Esophagus squamous epithelium (tissue), 5 donors: Measurements from ENCODE around the gene SALL2. TPM values are rescaled to one million over a fixed set of nuclear protein-coding genes. Genes with fewer than 3 reads are reported as not detected.

ENCODE experiments used
- DNase-seq: peaks from one replicate; lab custom pipeline; 2025; lab: John Stamatoyannopoulos, UW
- H3K27ac ChIP-seq, 4 donors: fragments of 200-600 bp; sonication (generic); one replicate each; pipeline ENCODE4 v1.5.1; 2016 to 2019; ENCODE audit warnings: mild to moderate bottlenecking in 1 of 4
- H3K27me3 ChIP-seq, 4 donors: fragments of 200-600 bp; sonication (generic); 1 replicate in 3 of 4; 2 replicates in 1 of 4; pipeline versions ENCODE4 v1.5.1 to v1.6.0; 2017 to 2021; ENCODE audit warnings: antibody characterized with exemption in 1 of 4
- H3K36me3 ChIP-seq, 3 donors: fragments of 200-600 bp; sonication (generic); one replicate each; pipeline ENCODE4 v1.5.1; 2016 to 2019
- H3K4me1 ChIP-seq, 3 donors: fragments of 200-600 bp; sonication (generic); one replicate each; pipeline ENCODE4 v1.5.1; 2017 to 2019
- H3K4me3 ChIP-seq, 4 donors: fragments of 200-600 bp; sonication (generic); 1 replicate in 3 of 4; 2 replicates in 1 of 4; pipeline ENCODE4 v1.5.1; 2016 to 2019; ENCODE audit warnings: mild to moderate bottlenecking in 2 of 4, moderate library complexity in 1 of 4
- H3K9me3 ChIP-seq, 3 donors: fragments of 200-600 bp; sonication (generic); one replicate each; pipeline ENCODE4 v1.5.1; 2016 to 2019
- CTCF ChIP-seq, 6 experiments: fragments of 450-650 bp in 4 of 6; fragments of 200-600 bp in 2 of 6; sonication (generic) in 2 of 6; IDR thresholded peaks; one replicate each; pipeline ENCODE4 v1.5.1; 2016 to 2019; ENCODE audit warnings: antibody characterized with exemption in 6 of 6, mild to moderate bottlenecking in 4 of 6, moderate library complexity in 4 of 6
- POLR2A ChIP-seq, 4 donors: fragments of 450-650 bp; IDR thresholded peaks; one replicate each; pipeline ENCODE4 v1.6.1; 2017; ENCODE audit warnings: antibody characterized with exemption in 4 of 4, mild to moderate bottlenecking in 4 of 4, moderate library complexity in 3 of 4
- WGBS, 2 donors: methylation state at CpG; one replicate each; pipeline ENCODE4 v1.1.5; 2018; 5-methylcytosine and 5-hydroxymethylcytosine counted together
- intact Hi-C: fragments of 100-400 bp; cut with DNase I; formaldehyde crosslinking; loops from one replicate; pipeline ENCODE4 v1.15.0; 2022
- total RNA-seq, 4 donors: library from RNA; depleted of rRNA; stranded (reverse); fragments of >200 nt; gene quantifications; one replicate each; pipeline ENCODE4 v1.1.0, GENCODE V29; 2016
- donor health status: DM: yes; HTN: yes; CAD: no.

Gene SALL2
- total RNA-seq, 4 donors from 2014 or later: 0.83 to 5.1 (median 1.9) TPM

- intact Hi-C loops: no loop called here
- 0% methylated on average over 21 to 46 of the region's 53 CpGs for WGBS, 2 donors
- peaks cover 0 to 31% (median 0%) of the 10 kb centered on the region in 3 donors for H3K36me3 ChIP-seq
- peak within 1 kb of the TSS; percentile 55 to 93 (median 88) for H3K4me3 ChIP-seq
- H3K9me3 ChIP-seq: no peaks in the 10 kb centered on the region
- peak within 1 kb of the TSS; percentile 77 to 91 (median 88) for H3K27ac ChIP-seq
- H3K4me1 ChIP-seq: peaks cover 13 to 38% (median 17%) of the 10 kb centered on the region in 3 donors
- peak; percentile 91 for DNase-seq
- peak in 1 of 4 donors; percentile 12 for TF ChIP-seq POLR2A (IDR thresholded peaks at IDR 0.05)
- no peak for TF ChIP-seq CTCF (IDR thresholded peaks at IDR 0.05)
- H3K27me3 ChIP-seq: no peaks in the 10 kb centered on the region
Measured at GRCh38 chr14:21510735-21511657, 15.2 kb downstream of the SALL2 start, which contains the start of gene METTL3. TSS of gene METTL3 (minus strand) at chr14:21511340. CDS start at chr14:21511223, 117 bp downstream.

- intact Hi-C loops: no loop called here
- TF ChIP-seq CTCF (IDR thresholded peaks at IDR 0.05): no peak
- Histone ChIP-seq H3K27me3 (no peaks in the 10 kb centered on the region), H3K9me3 (no peaks in the 10 kb centered on the region), H3K27ac (no peak overlapping the region), H3K36me3 (peaks cover 0 to 31% (median 0%) of the 10 kb centered on the region in 3 donors), H3K4me1 (peaks cover 13 to 38% (median 17%) of the 10 kb centered on the region in 3 donors), H3K4me3 (peak overlapping the region in 3 of 4 donors; percentile 86 to 93 (median 90))
- WGBS, 2 donors: 69 to 80% methylated on average over 6 of the region's 6 CpGs
- no peak for DNase-seq
Measured at GRCh38 chr14:21509432-21510143, 16.6 kb downstream of the SALL2 start.

- TF ChIP-seq POLR2A (IDR thresholded peaks at IDR 0.05): no peak
- intact Hi-C loops: no loop called here
- 88 to 100% methylated on average over 2 of the region's 2 CpGs for WGBS, 2 donors
Measured at GRCh38 chr14:21506557-21506956, 19.6 kb downstream of the SALL2 start.

GRCh38 chr14:21505012-21505553 is 21.1 kb downstream of the SALL2 start:
- no peak for TF ChIP-seq POLR2A (IDR thresholded peaks at IDR 0.05)
- no peak for TF ChIP-seq CTCF (IDR thresholded peaks at IDR 0.05)
- Histone ChIP-seq H3K36me3 (peaks cover 12 to 67% (median 12%) of the 10 kb centered on the region in 3 donors), H3K4me3 (no peak overlapping the region), H3K4me1 (peaks cover 11 to 29% (median 14%) of the 10 kb centered on the region in 3 donors), H3K27ac (no peak overlapping the region), H3K9me3 (no peaks in the 10 kb centered on the region), H3K27me3 (no peaks in the 10 kb centered on the region)
- intact Hi-C loops: no loop called here
- no peak for DNase-seq

More at GRCh38 chr14:21506557-21506956, 19.6 kb downstream of the SALL2 start:
- no peak overlapping the region for H3K27ac ChIP-seq
- no peak overlapping the region for H3K4me3 ChIP-seq
- no peaks in the 10 kb centered on the region for H3K27me3 ChIP-seq
- peaks cover 13 to 35% (median 17%) of the 10 kb centered on the region in 3 donors for H3K4me1 ChIP-seq
- H3K9me3 ChIP-seq: no peaks in the 10 kb centered on the region
- H3K36me3 ChIP-seq: peaks cover 12 to 53% (median 12%) of the 10 kb centered on the region in 3 donors
- DNase-seq: no peak

- H3K4me1 ChIP-seq: peaks cover 0 to 12% (median 0%) of the 10 kb centered on the region in 3 donors
- no peaks in the 10 kb centered on the region for H3K9me3 ChIP-seq
- WGBS, 2 donors: 88 to 94% methylated on average over 2 to 4 of the region's 4 CpGs
- intact Hi-C loops: no loop called here
- peaks cover 17 to 76% (median 19%) of the 10 kb centered on the region in 3 donors for H3K36me3 ChIP-seq
- TF ChIP-seq CTCF (IDR thresholded peaks at IDR 0.05) (no peak), POLR2A (IDR thresholded peaks at IDR 0.05) (no peak)
- no peaks in the 10 kb centered on the region for H3K27me3 ChIP-seq
- DNase-seq: no peak
- no peak overlapping the region for H3K27ac ChIP-seq
- H3K4me3 ChIP-seq: no peak overlapping the region
Measured at GRCh38 chr14:21503376-21503775, 22.8 kb downstream of the SALL2 start.
